NCI-H2227 treated with DMSO at 0.1 percent for 48 hours (cell line): ENCODE measurements around the gene CPZ.

Experiments
- DNase-seq: peaks from one replicate; lab custom pipeline; 2025; lab: John Stamatoyannopoulos, UW

Gene CPZ

GRCh38 chr4:8592366-8593263 is at the start of gene CPZ:
CPZ (plus strand) TSS chr4:8592765; CDS start chr4:8592834, 69 bp downstream.
- DNase-seq, result no peak

GRCh38 chr4:8542776-8543525 is 49.6 kb upstream of the CPZ start:
- DNase-seq, result no peak

GRCh38 chr4:8543623-8544022 is 48.9 kb upstream of the CPZ start:
- no peak for DNase-seq

GRCh38 chr4:8544282-8544681 is 48.3 kb upstream of the CPZ start:
- no peak for DNase-seq

- DNase-seq, result no peak
Observed at GRCh38 chr4:8544741-8545438, 47.7 kb upstream of the CPZ start.

GRCh38 chr4:8545439-8545765 is 47.2 kb upstream of the CPZ start:
- no peak for DNase-seq

- no peak for DNase-seq
Observed at GRCh38 chr4:8546766-8547107, 45.8 kb upstream of the CPZ start.

GRCh38 chr4:8547108-8547911 is 45.3 kb upstream of the CPZ start:
- DNase-seq, result no peak

GRCh38 chr4:8547912-8548730 is 44.4 kb upstream of the CPZ start:
- DNase-seq, result no peak

GRCh38 chr4:8548731-8549351 is 43.7 kb upstream of the CPZ start:
- no peak for DNase-seq

- no peak for DNase-seq
Observed at GRCh38 chr4:8549352-8549931, 43.1 kb upstream of the CPZ start.

GRCh38 chr4:8550691-8551090 is 41.9 kb upstream of the CPZ start:
- DNase-seq, result no peak

- no peak for DNase-seq
Observed at GRCh38 chr4:8552024-8552423, 40.5 kb upstream of the CPZ start.

GRCh38 chr4:8552581-8553205 is 39.9 kb upstream of the CPZ start:
- no peak for DNase-seq

- no peak for DNase-seq
Observed at GRCh38 chr4:8553216-8553615, 39.3 kb upstream of the CPZ start.

GRCh38 chr4:8553991-8554405 is 38.6 kb upstream of the CPZ start:
- no peak for DNase-seq

- no peak for DNase-seq
Observed at GRCh38 chr4:8554555-8555100, 37.9 kb upstream of the CPZ start.

- no peak for DNase-seq
Observed at GRCh38 chr4:8555716-8556115, 36.8 kb upstream of the CPZ start.

GRCh38 chr4:8556341-8557150 is 36.0 kb upstream of the CPZ start:
- DNase-seq, result no peak
